Measurements from ENCODE around the gene C16orf46. TPM values are rescaled to one million over a fixed set of nuclear protein-coding genes. Genes with fewer than 3 reads are reported as not detected.

The C16orf46 gene
- total and polyA plus RNA-seq, 2 experiments from 2014 or later: 0.59 to 1.4 TPM

DNA sequence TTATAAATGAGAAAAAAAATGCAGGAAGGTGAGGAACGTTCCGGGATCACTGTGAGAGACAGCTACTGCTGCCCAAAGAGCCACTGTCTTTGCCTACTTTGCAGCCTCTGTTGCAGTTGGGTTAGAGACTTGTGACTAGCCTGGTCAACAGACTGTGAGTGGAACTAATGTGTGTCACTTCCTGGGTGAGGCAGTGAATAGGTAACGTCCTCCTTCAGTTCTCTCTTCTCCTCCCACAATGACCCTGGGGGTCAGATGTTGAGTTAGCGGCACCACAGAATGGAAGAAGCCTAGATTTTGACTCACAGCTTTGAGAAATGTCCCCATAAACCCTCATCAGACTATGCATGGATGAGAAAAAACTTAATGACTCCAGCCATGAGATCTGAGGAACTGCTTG is 5.2 kb downstream of the C16orf46 start (continued):
- TF ChIP-seq, protein P1, sequence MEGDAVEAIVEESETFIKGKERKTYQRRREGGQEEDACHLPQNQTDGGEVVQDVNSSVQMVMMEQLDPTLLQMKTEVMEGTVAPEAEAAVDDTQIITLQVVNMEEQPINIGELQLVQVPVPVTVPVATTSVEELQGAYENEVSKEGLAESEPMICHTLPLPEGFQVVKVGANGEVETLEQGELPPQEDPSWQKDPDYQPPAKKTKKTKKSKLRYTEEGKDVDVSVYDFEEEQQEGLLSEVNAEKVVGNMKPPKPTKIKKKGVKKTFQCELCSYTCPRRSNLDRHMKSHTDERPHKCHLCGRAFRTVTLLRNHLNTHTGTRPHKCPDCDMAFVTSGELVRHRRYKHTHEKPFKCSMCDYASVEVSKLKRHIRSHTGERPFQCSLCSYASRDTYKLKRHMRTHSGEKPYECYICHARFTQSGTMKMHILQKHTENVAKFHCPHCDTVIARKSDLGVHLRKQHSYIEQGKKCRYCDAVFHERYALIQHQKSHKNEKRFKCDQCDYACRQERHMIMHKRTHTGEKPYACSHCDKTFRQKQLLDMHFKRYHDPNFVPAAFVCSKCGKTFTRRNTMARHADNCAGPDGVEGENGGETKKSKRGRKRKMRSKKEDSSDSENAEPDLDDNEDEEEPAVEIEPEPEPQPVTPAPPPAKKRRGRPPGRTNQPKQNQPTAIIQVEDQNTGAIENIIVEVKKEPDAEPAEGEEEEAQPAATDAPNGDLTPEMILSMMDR (conservative IDR thresholded peaks at IDR 0.05; ENCODE audit: low read depth in 2 of 2): no peak
- TF ChIP-seq ZNF331 (CRISPR knock-in tag; IDR thresholded peaks at IDR 0.05; ENCODE audit: low read depth) (no peak), EZH2phosphoT487 (IDR thresholded peaks at IDR 0.05; ENCODE audit: unreplicated experiment) (no peak), POLR2AphosphoS5 (IDR thresholded peaks at IDR 0.05; ENCODE audit: low read depth) (no peak), EZH2 (IDR thresholded peaks at IDR 0.05; ENCODE audit: low read depth, unreplicated experiment) (no peak)

- no peaks in the 10 kb centered on the region for H3K36me3 Mint-ChIP-seq (ENCODE audit: low read depth)
- H3K27me3 Mint-ChIP-seq (ENCODE audit: insufficient read depth, low read depth, poor library complexity): peaks cover 6% of the 10 kb centered on the region
- Histone ChIP-seq H4K20me1 (replicated peaks; ENCODE audit: insufficient read depth) (no peaks in the 10 kb centered on the region), H3K27ac (ENCODE audit: low read depth) (no peak overlapping the region), H3F3A (replicated peaks; ENCODE audit: low read depth) (no peaks in the 10 kb centered on the region), H3K4me2 (no peak overlapping the region), H3K4me3 (no peak overlapping the region), H3K9me2 (ENCODE audit: insufficient read depth) (no peaks in the 10 kb centered on the region), H3K27me3 (ENCODE audit: insufficient read depth) (no peaks in the 10 kb centered on the region), H2AFZ (no peak overlapping the region), H3K79me2 (replicated peaks; ENCODE audit: insufficient read depth) (no peaks in the 10 kb centered on the region), H3K4me1 (ENCODE audit: insufficient read depth) (peaks cover 13% of the 10 kb centered on the region; the same call in 1 of the 2 replicates), H3K36me3 (ENCODE audit: insufficient read depth) (no peaks in the 10 kb centered on the region)
- no peak for ATAC-seq
- DNase-seq (ENCODE audit: low spot score): no peak
- H3K4me1 Mint-ChIP-seq: peaks cover 14% of the 10 kb centered on the region
- no peaks in the 10 kb centered on the region for H3K9me3 Mint-ChIP-seq
- H3K27ac Mint-ChIP-seq: no peak overlapping the region
- H3K4me3 Mint-ChIP-seq: no peak overlapping the region
- TF ChIP-seq ZNF462 (CRISPR knock-in tag; IDR thresholded peaks at IDR 0.05) (no peak), ZNF331 (CRISPR knock-in tag; IDR thresholded peaks at IDR 0.05; ENCODE audit: low read depth) (no peak), STAT1 (IDR thresholded peaks at IDR 0.05; ENCODE audit: unreplicated experiment) (no peak), EZH2 (IDR thresholded peaks at IDR 0.05; ENCODE audit: low read depth, unreplicated experiment) (no peak), NANOG (IDR thresholded peaks at IDR 0.05; ENCODE audit: borderline replicate concordance) (no peak), ZNF114 (CRISPR knock-in tag; IDR thresholded peaks at IDR 0.05) (no peak), POLR2AphosphoS5 (IDR thresholded peaks at IDR 0.05; ENCODE audit: low read depth) (no peak), EZH2phosphoT487 (IDR thresholded peaks at IDR 0.05; ENCODE audit: unreplicated experiment) (no peak), CREB1 (CRISPR knock-in tag; IDR thresholded peaks at IDR 0.05; ENCODE audit: low read depth) (no peak), REST (IDR thresholded peaks at IDR 0.05; ENCODE audit: unreplicated experiment) (no peak)
- TF ChIP-seq, protein P1 (conservative IDR thresholded peaks at IDR 0.05; ENCODE audit: low read depth in 2 of 2): no peak
These were observed 6.1 kb downstream of the C16orf46 start for GRCh38 chr16:81070979-81071378.

All from GM23338 (cell line).